HG03558 (cell line): ENCODE data around the gene SRXN1.
"Not testable (repeated sequence)": the region's sequence is repeated elsewhere in the genome, so short reads cannot be mapped to it uniquely, and the experiment has no call there.

Source experiments
- ATAC-seq: cut with Tn5 transposase; IDR thresholded peaks from one replicate; pipeline ENCODE4 v1.9.1; 2021; ENCODE audit warnings: moderate number of reproducible peaks; ENCODE audit not compliant: unreplicated experiment; ENCODE audit errors: extremely low read depth

Gene SRXN1

GRCh38 chr20:658202-658601 lies 5.2 kb upstream of the SRXN1 start:
- ATAC-seq = no peak

GRCh38 chr20:655726-656624 lies 3.0 kb upstream of the SRXN1 start:
- ATAC-seq = no peak

GRCh38 chr20:654417-654750 lies 1.4 kb upstream of the SRXN1 start:
- ATAC-seq = no peak

GRCh38 chr20:653590-654416 lies 803 bp upstream of the SRXN1 start:
- no peak for ATAC-seq

- no peak for ATAC-seq
Observed at GRCh38 chr20:652615-653109, 338 bp downstream of the SRXN1 start.

- no peak for ATAC-seq
Observed at GRCh38 chr20:651713-652614, 1.0 kb downstream of the SRXN1 start.

- no peak for ATAC-seq
Observed at GRCh38 chr20:650954-651353, 2.0 kb downstream of the SRXN1 start.

GRCh38 chr20:650281-650680 lies 2.7 kb downstream of the SRXN1 start:
- no peak for ATAC-seq

GRCh38 chr20:647479-648019 lies 5.5 kb downstream of the SRXN1 start:
- ATAC-seq = no peak

GRCh38 chr20:646868-647233 lies 6.1 kb downstream of the SRXN1 start:
- no peak for ATAC-seq

GRCh38 chr20:646107-646867 lies 6.7 kb downstream of the SRXN1 start:
- ATAC-seq = no peak

- no peak for ATAC-seq
Observed at GRCh38 chr20:645318-646106, 7.5 kb downstream of the SRXN1 start.

GRCh38 chr20:644692-645317 lies 8.2 kb downstream of the SRXN1 start:
- ATAC-seq = no peak

GRCh38 chr20:642398-643174 lies 10.4 kb downstream of the SRXN1 start:
- ATAC-seq = no peak

GRCh38 chr20:642013-642397 lies 11.0 kb downstream of the SRXN1 start:
- not testable (repeated sequence) for ATAC-seq

- no peak for ATAC-seq
Observed at GRCh38 chr20:641516-641875, 11.5 kb downstream of the SRXN1 start.

- ATAC-seq = no peak
Observed at GRCh38 chr20:640674-641515, 12.1 kb downstream of the SRXN1 start.
